ENCODE results near the gene FRMPD4.
"Not testable (repeated sequence)": the region's sequence is repeated elsewhere in the genome, so short reads cannot be mapped to it uniquely, and the experiment has no call there.

The FRMPD4 gene

DNA sequence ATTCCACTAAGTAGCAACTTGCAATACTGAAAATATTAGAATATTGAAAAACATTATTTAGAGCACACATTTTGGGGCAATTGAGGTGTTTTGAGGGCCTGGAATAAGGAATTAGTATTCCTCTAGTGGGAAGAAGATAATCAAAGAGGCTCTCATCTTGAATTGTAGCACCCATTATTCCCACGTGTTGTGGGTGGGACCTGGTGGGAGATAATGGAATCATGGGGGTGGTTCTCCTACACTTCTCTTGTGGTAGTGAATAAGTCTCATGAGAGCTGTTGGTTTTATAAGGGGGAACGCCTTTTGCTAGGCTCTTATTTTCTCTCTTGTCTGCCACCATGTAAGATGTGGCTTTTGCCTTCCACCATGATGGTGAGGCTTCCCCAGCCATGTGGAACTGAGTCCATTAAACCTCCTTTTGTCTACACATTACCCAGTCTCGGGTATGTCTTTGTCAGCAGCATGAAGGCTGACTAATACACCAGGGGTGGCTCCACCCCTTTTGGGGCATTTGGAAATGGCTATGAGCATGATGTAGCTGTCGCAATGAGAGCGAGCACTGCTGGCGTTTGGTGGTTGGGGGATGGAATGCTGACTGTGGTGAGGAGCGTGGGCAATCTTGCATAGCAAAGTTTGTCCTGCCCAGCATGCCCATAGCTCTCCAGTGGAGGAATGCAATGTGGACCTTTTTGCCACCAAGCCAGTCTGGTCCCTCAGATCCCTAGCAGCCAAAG is 308.2 kb downstream of the FRMPD4 start:
- no peak for DNase-seq

DNA sequence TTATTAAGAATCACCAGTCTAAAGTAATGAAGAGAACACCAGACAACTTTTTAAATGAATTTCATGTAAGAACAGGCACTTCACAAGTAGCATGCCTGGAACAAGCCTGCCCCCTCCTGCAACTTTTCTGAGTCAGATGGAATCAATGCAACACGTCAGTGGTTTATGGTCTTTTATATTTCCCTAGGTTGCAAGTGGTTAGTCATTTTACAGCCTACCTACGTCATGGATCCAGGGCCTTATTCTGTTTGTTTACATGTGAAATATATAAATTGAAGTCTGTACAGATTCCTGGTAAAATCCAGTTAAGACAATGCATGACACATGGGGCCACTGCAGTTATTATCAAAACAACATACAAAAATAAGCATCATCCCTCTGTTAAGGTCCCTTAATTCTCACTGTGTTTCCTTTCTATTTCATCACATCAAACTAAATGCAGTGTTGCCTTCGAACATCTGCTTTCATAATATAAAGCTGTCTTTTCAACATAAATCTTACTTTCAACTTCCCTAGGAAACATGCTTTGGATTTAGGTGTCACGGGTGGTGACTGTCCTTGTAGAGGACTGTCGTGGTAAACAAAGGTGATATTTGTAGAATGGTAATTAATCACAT is 309.3 kb downstream of the FRMPD4 start:
- DNase-seq = no peak

DNA sequence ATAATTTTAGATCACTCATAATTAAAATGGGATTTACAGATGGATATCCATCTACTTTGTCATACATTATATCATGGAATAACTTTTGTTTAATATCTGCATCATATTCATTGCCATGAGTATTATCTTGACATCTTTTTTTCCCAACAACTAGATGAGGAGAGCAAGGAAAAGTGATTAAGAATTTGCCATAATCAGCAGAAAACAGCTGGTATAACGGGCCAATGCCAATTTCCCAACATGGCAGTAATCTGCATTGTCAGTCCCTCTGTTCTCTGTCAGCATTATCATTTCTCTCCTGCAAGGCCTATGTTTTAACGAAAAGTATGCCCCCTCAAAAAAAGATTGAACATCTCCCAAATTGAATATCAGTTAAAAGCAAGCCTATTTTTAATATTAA is 314.0 kb downstream of the FRMPD4 start:
- DNase-seq = no peak

DNA sequence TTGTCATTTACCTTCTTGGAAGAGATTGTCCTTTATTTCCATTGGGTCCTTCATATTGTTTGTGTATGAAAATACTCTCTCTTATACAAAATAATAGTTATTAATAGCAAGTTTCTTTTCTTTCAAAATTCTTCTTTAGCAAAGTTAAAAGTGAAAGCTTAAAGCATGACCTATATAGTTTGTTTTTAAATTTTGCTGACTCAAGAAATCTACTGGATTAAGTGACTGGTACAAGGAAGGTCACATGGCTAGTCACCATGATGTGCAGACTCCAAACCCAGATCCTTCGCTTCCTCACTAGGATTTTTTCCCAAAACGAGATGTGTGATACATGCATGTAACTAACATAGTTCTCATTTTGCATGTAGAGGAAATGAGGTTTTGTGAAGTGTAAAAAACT is 322.7 kb downstream of the FRMPD4 start:
- no peak for DNase-seq

DNA sequence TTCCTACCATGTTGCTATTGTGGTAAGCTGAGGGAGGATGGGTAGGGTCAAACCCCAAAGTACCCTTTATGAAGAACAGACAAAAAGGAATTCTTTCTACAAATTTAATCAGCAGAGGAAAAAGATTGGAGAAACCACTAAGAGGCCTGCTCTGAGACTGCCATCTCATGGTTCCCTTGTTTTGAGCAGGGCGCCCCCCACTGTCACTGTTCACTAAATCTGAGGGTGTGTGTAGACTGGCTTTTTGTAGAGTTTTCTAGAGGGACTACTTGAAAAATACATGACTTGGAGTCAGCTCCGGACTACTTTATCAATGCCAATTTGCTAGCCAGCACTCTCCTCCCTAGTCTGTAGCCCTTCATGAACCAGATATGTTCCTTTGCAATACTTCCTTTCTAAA is 324.8 kb downstream of the FRMPD4 start:
- DNase-seq = no peak

DNA sequence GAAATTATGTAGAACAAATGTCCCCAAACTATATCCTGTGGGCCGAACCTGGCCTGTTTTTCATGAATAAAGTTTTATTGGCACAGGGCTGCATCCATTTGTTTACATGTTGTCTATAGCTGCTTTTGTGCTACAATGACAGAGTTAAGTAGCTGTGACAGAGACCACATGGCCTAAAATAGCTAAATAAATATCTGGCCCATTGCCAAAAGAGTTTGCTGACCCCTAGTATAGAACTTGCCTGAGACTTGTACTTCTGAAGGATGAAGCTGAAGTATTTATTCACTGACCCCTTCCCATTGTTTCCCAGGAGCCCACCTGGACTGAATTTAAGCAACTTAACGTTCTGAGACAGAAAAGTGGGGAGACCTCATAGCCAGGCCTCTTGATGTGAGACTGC is 325.6 kb downstream of the FRMPD4 start:
- DNase-seq = no peak

DNA sequence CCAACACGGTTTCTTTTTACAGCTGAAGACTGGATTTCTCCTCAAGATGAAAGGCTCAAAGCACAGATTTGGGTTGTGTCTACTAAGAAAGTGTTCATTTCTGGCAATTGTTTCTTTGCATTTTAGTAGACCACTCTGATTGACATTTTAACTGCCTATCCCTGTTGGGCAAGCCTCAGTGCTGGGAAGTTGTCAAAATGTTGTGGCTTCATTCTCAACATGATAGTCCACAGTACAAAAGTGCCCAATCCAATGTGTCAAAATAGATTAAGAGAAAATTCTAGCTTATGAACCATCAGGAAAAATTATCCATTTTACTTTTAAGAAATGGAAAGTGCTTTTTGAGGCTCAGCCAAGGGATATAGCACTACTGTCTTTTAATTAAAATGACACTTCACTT is 329.0 kb downstream of the FRMPD4 start:
- no peak for DNase-seq

DNA sequence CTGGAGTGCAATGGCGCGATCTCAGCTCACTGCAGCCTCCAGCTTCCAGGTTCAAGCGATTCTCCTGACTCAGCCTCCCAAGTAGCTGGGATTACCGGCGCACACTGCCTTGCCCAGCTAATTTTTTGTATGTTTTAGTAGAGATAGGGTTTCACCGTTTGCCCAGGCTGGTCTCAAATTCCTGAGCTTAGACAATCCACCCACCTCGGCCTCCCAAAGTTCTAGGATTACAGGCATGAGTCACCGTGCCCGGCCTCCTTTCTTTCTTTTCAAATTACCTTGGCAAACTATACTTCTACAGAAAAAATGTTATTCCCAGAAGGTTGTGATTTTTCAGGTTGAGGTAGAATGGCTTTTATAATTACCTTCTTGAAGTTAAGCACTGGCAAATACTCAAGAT is 331.0 kb downstream of the FRMPD4 start:
- DNase-seq = no peak

DNA sequence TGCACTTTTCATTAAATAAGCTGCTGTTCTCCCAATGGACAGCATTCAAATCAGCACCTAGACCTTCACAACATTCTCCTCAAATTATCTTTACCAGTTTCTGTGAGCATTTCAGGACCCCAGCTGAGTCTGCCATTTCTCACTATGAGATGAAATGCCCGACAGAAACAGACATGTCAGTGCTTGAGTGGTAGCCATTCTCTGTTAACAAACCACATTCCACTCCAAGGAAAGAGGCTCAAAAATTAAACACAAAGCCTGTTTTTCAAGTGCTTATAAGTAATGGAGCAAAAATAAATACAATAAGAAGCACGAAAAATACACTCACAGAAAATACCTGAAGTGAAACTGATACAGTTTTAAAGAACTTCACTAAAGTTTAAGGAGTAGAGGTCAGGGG is 332.8 kb downstream of the FRMPD4 start:
- DNase-seq = no peak

DNA sequence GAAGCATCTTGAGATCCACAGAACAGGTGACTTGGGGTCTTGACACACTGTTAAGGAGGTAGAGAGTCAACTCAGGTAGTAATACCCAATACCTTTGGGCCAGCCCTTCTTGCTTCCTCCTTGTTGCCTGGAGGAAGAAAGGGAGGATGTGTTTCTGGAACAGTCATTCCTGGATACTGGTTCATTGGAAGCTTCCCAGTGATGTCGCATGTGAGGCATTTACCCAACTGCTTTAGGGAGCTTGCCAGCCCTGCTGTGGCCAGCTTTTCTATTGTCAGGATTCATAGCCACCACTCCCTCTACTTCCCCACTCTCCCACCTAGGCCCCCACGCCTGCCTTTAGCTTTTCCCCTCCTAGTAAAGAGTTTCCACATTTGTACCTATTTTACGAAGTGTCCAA is 342.7 kb downstream of the FRMPD4 start:
- no peak for DNase-seq

DNA sequence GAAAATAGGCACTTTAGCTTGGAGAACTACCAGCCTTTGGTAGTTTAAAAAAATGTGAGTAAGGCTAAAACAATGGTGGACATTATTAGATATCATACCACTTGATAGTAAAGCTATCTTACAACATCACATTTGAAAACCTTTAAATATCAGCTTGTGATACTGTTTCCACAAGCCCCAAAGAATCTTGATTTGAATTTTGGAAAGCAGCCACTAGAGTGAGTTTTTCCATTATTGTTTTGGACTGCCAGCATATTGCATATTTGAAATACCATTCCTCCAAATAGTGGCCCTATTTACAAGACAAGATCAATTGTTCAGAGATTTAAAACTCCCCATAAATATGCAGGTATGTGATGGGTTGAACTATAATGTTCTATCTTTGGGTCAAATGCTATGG is 349.9 kb downstream of the FRMPD4 start:
- DNase-seq = no peak

DNA sequence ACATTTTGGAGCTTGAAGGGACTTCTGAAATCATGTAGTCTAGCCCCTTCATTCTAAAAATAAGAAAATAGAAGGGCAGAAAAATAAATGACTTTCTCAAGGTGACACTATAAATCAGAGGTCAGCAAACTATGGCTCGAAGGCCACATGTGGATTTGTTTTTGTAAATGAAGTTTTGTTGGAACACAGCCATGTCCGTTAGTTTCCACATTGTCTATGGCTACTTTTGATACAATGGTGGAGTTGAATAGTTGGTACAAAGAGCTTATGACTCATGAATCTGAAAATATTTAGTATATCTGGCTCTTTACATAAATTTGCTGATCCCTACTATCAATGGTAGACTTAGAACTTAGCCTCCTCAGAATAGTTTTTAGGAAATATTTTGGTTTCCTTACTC is 350.5 kb downstream of the FRMPD4 start:
- DNase-seq = no peak

DNA sequence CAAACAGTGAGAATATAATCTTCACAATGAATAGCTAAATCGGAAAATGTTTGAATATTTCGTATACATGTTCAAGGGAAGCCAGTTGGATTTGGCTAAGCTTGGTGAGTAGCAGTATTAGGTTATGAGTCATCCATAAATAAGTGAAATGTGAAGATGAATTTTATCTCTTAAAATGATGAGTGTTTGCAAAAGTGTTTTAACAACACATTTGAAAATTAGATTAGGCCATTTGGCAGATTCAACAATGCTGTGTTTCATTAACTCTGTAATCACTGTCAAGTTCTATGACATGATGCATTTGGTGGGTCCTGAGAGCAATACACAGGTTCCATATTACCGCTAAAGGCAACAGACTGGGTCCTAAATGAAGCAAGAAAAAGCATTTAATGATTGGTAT is 351.1 kb downstream of the FRMPD4 start:
- DNase-seq = no peak

DNA sequence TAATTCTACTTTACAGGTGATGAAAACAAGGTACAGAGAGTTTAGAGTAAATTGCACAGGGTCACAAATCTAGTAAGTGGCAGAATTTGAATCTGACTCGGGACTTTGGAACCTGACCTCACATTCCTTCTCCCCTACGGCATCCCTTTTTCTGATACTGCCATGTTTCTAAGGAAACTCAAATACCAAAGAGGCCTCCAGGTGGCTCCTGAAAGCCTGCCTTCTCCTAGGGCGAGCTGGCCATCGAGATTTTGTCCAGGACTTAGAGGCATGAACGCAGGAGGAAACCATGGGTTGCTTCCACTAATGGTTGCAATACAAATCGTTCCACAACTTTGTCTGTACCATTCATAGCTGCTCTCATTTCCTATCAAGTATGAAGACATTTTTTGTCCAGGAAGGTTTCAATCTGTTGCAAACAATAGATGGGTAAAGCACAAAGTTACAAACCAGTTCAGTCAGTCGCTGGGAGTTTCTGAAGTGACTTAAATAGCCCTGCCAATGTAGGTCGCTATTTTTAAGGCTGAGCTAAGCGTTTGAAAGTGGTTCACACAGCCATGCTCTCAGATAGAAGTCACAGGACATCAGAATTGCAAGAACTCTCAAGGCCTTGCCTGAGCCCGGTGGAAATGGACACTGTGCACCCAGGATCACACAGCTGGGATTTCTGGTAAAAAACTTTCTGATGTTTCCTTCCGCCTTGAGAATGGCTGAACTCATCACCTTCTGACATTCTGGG is 356.3 kb downstream of the FRMPD4 start:
- no peak for DNase-seq

DNA sequence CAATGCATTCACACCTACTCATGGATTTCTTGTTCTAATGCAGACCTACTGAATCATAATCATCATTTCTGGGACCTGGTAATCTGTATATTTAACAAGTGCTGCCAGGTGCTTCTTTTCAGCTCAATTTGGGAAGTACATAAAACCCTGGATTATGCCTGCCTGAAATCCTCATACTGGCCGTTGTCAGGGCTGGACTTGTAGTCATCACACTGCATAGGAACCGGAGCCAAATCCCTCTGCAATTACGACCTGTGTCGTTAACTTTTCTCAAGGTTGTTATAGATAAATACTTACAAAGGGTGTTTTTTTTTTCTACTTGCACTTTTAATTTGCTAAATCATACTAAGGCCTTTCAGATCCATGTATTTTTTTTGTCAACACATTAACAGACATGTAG is 358.1 kb downstream of the FRMPD4 start:
- DNase-seq = no peak

DNA sequence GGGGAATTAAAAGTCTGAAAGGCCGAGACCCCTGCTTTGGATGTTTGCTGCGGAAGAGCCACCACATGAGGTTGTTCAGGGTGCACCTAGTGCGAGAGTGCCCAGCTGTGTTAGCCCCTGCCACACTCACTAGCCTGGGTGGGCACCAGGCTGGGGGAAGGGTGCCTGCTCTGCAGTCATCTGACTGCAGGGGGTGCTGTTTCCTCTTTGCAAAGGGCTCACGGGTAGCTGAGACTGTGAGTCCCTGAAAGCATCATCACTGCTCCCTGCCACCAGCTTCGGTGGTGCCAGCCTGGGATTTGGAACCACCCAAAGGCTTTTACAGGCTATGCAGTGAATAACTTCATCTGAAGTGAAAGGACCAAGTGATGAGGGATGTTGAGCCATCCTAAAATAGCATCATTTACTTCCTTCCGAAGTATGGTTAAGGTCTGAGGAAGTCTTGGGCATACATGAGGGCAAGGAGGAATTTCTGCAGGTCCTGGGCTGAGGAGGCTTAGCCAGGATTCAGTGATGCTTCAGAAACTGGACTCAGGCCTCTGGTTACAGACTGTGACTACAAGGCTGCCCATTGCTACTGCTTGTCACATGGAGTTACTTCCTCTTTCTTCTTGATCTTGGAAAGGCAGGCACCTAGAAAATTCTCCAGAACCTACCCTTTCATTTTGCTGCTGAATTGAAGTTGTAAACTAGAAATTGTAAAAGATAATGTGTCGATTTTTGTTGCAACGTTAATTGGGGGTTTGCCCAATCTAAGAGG is 359.7 kb downstream of the FRMPD4 start:
- no peak for DNase-seq

DNA sequence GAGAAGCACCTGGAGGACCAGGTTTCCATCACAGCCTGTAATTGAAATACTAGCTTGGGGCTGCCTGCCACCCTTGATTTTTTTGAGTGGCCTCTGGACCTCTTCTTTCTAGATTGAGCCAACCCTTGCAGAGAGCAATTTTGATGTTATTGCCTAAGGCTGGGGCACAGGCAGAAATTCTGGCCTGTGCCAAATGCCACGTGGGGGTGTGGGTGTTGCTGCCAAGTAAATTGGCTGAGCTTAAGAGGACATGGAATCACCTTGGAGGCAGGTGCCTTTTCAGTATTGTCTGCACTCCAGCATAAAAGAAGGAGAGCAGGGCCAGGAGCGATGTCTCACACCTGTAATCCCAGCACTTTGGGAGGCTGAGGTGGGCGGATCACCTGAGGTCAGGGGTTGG is 366.9 kb downstream of the FRMPD4 start:
- DNase-seq = no peak

DNA sequence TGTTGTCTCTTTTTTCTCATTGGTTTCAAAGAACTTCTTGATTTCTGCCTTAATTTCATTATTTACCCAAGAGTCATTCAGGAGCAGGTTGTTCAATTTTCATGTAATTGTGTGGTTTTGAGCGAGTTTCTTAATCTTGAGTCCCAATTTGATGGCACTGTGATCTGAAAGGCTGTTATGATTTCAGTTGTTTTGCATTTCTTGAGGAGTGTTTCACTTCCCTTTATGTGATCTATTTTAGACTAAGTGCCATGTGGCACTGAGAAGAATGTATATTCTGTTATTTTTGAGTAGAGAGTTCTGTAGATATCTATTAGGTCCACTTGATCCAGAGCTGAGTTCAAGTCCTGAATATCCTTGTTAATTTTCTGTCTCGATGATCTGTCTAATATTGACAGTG is 377.1 kb downstream of the FRMPD4 start:
- DNase-seq = not testable (repeated sequence)

DNA sequence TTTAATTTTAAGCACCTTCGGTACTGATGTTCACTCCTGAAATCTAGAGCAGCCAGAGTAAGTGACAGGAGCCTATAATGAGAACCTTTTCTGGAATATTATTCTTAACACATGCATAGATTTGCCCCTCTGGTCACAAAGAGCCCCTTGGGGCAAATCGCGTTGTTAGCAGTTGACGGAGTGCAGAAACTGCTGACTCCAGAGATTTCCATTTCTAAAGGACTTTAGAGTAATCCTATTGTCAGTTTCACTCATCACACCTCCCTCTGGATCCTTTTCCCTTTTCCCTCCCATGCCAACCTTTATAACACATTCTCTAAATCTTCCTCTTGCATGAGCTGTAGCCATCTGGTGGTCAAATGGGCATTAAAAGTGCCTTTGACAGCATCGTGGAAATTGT is 388.0 kb downstream of the FRMPD4 start:
- no peak for DNase-seq

DNA sequence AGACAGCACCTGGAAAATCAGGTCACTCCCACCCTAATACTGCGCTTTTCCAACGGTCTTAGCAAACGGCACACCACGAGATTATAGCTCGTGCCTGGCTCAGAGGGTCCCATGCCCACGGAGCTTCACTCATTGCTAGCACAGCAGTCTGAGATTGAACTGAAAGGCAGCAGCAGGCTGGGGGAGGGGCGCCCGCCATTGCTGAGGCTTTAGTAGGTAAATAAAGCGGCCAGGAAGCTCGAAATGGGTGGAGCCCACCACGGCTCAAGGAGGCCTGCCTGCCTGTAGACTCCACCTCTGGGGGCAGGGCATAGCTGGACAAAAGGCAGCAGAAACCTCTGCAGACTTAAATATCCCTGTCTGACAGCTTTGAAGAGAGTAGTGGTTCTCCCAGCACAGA is 399.8 kb downstream of the FRMPD4 start:
- DNase-seq = not testable (repeated sequence)

DNA sequence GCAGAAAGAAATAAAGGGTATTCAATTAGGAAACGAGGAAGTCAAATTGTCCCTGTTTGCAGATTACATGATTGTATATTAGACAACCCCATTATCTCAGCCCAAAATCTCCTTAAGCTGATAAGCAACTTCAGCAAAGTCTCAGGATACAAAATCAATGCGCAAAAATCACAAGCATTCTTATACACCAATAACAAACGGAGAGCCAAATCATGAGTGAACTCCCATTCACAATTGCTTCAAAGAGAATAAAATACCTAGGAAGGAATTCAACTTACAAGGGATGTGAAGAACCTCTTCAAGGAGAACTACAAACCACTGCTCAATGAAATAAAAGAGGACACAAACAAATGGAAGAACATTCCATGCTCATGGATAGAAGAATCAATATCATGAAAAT is 404.0 kb downstream of the FRMPD4 start:
- DNase-seq = not testable (repeated sequence)

DNA sequence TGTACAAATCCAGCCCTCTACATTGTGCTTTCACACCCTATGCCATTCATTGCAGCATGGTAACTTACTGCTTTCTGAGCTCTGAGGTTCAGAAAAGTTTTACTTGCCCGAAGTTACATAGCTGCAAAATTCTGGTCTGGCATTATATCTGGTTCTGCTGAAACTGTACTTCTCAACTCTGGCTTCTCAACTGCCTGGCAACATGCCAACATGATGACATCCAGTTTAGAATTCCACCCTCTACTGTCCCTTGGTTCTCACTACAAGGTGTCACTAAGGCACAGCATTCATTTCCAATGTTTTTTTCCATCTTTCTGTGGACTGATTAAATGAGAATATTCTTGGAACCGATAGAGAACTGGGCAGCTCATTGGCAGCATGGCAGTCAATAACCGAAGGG is 410.1 kb downstream of the FRMPD4 start:
- DNase-seq = no peak

DNA sequence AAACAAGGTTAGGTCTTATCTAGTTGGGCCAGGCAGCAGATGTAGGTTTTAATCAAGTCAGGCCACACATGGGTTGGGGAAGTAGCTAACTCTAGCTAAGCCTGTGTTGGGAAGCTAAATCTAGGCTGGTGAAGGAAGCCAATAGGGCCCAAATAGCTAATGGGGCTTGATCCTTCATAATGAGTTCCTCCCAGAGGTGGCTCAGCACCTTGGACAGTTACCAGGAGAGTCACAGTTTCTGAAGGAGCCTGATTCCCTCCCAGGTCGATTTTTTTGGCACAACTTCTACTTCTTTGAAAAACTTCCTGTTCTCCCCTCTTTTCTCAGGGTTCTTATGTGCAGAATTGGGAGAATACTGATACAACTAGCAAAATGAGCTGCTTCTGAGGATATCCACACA is 410.5 kb downstream of the FRMPD4 start:
- DNase-seq = no peak

DNA sequence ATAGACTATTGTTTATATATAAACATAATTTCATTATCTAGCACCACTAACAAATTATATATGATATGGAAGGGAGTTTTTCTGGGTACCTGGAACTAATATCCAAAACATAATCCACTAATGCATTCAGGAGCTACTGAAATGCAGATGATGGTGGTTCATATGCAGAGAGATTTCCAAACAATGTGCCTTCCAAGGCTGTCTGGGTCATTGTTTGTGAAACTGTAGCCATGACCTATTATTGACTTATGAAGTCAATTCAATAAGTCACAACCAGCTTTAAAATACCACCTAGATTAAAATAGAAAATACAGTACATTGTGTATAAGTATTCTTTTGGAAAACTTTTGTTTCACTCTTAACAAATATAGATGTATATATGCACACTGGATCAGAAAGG is 415.9 kb downstream of the FRMPD4 start:
- DNase-seq = no peak

All from KG1 (cell line).